GM12878 (cell line): Measurements from ENCODE around the gene PRRC1. TPM values are rescaled to one million over a fixed set of nuclear protein-coding genes. Genes with fewer than 3 reads are reported as not detected.

Experiments
- ATAC-seq: fragments of 200-7000 bp; cut with Tn5 transposase; 3 replicates; pipeline ENCODE4 v1.9.1; 2020; ENCODE audit warnings: mild to moderate bottlenecking, moderate library complexity
- BruUV-seq: library from RNA; stranded (reverse); fragments of 400-500 nt; replicated peaks from 2 replicates; lab custom pipeline; 2021; lab: Mats Ljungman, UMichigan
- CTCF ChIA-PET: fragments of 300-600 bp; sonication (Branson Sonifier 250); formaldehyde crosslinking; extraction: SDS; loops from one replicate; lab custom pipeline; 2021; ENCODE audit warnings: inconsistent platforms; lab: Yijun Ruan, JAX
- POLR2A ChIA-PET: fragments of 350-600 bp; formaldehyde crosslinking; extraction: SDS; loops from one replicate; lab custom pipeline; 2021; ENCODE audit warnings: inconsistent platforms; lab: Charles Lee
- RAD21 ChIA-PET: fragments of 300-600 bp; sonication (Branson Sonifier 250); formaldehyde crosslinking; loops from one replicate; lab custom pipeline; 2023; ENCODE audit warnings: antibody characterized with exemption; ENCODE audit not compliant: unreplicated experiment; lab: Charles Lee
- SMC1A ChIA-PET: fragments of 300-600 bp; sonication (Branson Sonifier 250); formaldehyde crosslinking; loops from one replicate; lab custom pipeline; 2023; ENCODE audit not compliant: unreplicated experiment, uncharacterized antibody; lab: Charles Lee
- DNase-seq: peaks from one replicate; pipeline ENCODE4 v3.0.0-alpha.2; 2011; ENCODE audit warnings: low read depth, low spot score
- FAIRE-seq: peaks from 3 replicates; lab custom pipeline; 2011; peaks lifted over from hg19 to GRCh38; lab: Jason Lieb, UNC
- H2AFZ ChIP-seq: 2 replicates; pipeline ENCODE4 v1.6.0; 2011; ENCODE audit warnings: low read depth, low read length, control low read depth; ENCODE audit not compliant: control insufficient read depth
- H3K27ac ChIP-seq: 2 replicates; pipeline ENCODE4 v1.5.1; 2011; ENCODE audit warnings: control low read depth; ENCODE audit not compliant: control insufficient read depth, insufficient read depth
- H3K27me3 ChIP-seq, 2 experiments: replicated peaks in 1 of 2; 2 replicates each; pipeline versions ENCODE4 v1.6.0 to v1.6.1; 2011; ENCODE audit warnings: low read length in 1 of 2; ENCODE audit not compliant: control insufficient read depth in 2 of 2, insufficient read depth in 2 of 2
- H3K36me3 ChIP-seq, 2 experiments: 2 replicates each; pipeline ENCODE4 v1.5.1; 2011; ENCODE audit warnings: low read length in 1 of 2; ENCODE audit not compliant: control insufficient read depth in 2 of 2, insufficient read depth in 2 of 2
- H3K4me1 ChIP-seq: 2 replicates; pipeline ENCODE4 v1.6.1; 2011; ENCODE audit warnings: mild to moderate bottlenecking, low read length, moderate library complexity, mixed read lengths; ENCODE audit not compliant: control insufficient read depth, insufficient read depth
- H3K4me2 ChIP-seq: 2 replicates; pipeline ENCODE4 v1.6.0; 2011; ENCODE audit warnings: control low read depth; ENCODE audit not compliant: control insufficient read depth, insufficient read depth
- H3K4me3 ChIP-seq: fragments of 200-600 bp; sonication (generic); 2 replicates; pipeline ENCODE4 v1.5.1; 2016
- H3K79me2 ChIP-seq: 2 replicates; pipeline ENCODE4 v1.6.0; 2011; ENCODE audit warnings: low read length; ENCODE audit not compliant: control insufficient read depth, insufficient read depth
- H3K9ac ChIP-seq: 2 replicates; pipeline ENCODE4 v1.8.0; 2011; ENCODE audit warnings: low read length, control low read depth, mixed read lengths; ENCODE audit not compliant: control insufficient read depth, insufficient read depth
- H3K9me3 ChIP-seq: replicated peaks from 3 replicates; pipeline ENCODE4 v1.5.1; 2011; ENCODE audit warnings: mild to moderate bottlenecking, low read length; ENCODE audit not compliant: control insufficient read depth, insufficient read depth
- H4K20me1 ChIP-seq: 2 replicates; pipeline ENCODE4 v1.6.0; 2011; ENCODE audit not compliant: control insufficient read depth, insufficient read depth
- BACH1 ChIP-seq: fragments of 450-650 bp; IDR thresholded peaks from 2 replicates; pipeline ENCODE4 v1.6.1; 2017; ENCODE audit warnings: mild to moderate bottlenecking, borderline replicate concordance
- CHD2 ChIP-seq: IDR thresholded peaks from 2 replicates; pipeline ENCODE4 v1.6.1; 2011; ENCODE audit warnings: low read depth, low read length, improper control_type of control experiment, borderline replicate concordance
- EP300 ChIP-seq, 2 experiments: fragments of 150-350 bp in 1 of 2; IDR thresholded peaks; 2 replicates each; pipeline ENCODE4 v1.6.1; 2011 to 2012; ENCODE audit warnings: low read depth in 2 of 2, low read length in 2 of 2, borderline replicate concordance in 1 of 2, improper control_type of control experiment in 1 of 2, inconsistent platforms in 1 of 2; ENCODE audit not compliant: control insufficient read depth in 1 of 2
- LARP7 ChIP-seq: fragments of 450-650 bp; IDR thresholded peaks from 2 replicates; pipeline ENCODE4 v1.6.1; 2017; ENCODE audit warnings: mild to moderate bottlenecking
- MEF2B ChIP-seq: fragments of 450-650 bp; IDR thresholded peaks from 2 replicates; pipeline ENCODE4 v1.6.1; 2018; ENCODE audit warnings: mild to moderate bottlenecking, moderate library complexity; ENCODE audit not compliant: partially characterized antibody, poor library complexity, severe bottlenecking
- MYB ChIP-seq: fragments of 150-350 bp; IDR thresholded peaks from 2 replicates; pipeline ENCODE4 v1.6.1; 2014; ENCODE audit warnings: mild to moderate bottlenecking, low read depth, low read length, borderline replicate concordance
- WGBS: methylation state at CpG from one replicate; pipeline ENCODE4 v1.1.6; 2016; ENCODE audit warnings: low lambda C conversion rate; ENCODE audit not compliant: insufficient replicate concordance, insufficient coverage; ENCODE audit errors: missing lambda C conversion rate; 5-methylcytosine and 5-hydroxymethylcytosine counted together
- in situ Hi-C: fragments of 300-500 bp; cut with MboI; formaldehyde crosslinking; loops from 9 replicates; pipeline ENCODE4 v1.14.3; 2018; ENCODE audit warnings: mixed read lengths
- intact Hi-C: fragments of 100-400 bp; cut with micrococcal nuclease; formaldehyde crosslinking; loops from one replicate; pipeline ENCODE4 v1.14.2; 2022; ENCODE audit not compliant: unreplicated experiment
- polyA plus RNA-seq, 11 experiments: library from polyadenylated mRNA; depleted of rRNA in 4 of 11; unstranded in 6 of 11; stranded (reverse) in 5 of 11; fragments of >200 nt; fragmentation: Nextera tagmentation in 4 of 11; fragmentation: Illumina TruSeq in 1 of 11; extraction: Ambion mirVana in 4 of 11; extraction: Trizol in 1 of 11; gene quantifications; 1 replicate in 1 of 11; 2 replicates in 10 of 11; pipeline versions ENCODE4 v1.2.1 to v1.2.3, GENCODE V29; 2011 to 2016; ENCODE audit warnings: inconsistent platforms in 2 of 11, missing spikeins in 2 of 11, low read depth in 1 of 11
- total RNA-seq, 4 experiments: library from RNA; depleted of rRNA in 3 of 4; stranded (reverse); fragments of >200 nt in 3 of 4; fragmentation: Illumina TruSeq in 1 of 4; extraction: Trizol in 1 of 4; gene quantifications; 2 replicates each; pipeline versions ENCODE4 v1.2.1 to v1.2.3, GENCODE V29; 2013 to 2021
- TF ChIP-seq, protein P1 (sequence below): fragments of 450-650 bp; IDR thresholded peaks from 2 replicates; pipeline ENCODE4 v1.6.1; 2016; ENCODE audit warnings: mild to moderate bottlenecking
- TF ChIP-seq, protein P2 (sequence below): fragments of 450-650 bp; IDR thresholded peaks from 2 replicates; pipeline ENCODE4 v1.6.1; 2017; ENCODE audit warnings: low read depth, mild to moderate bottlenecking, moderate library complexity
- TF ChIP-seq, protein P3 (sequence below): fragments of 450-650 bp; IDR thresholded peaks from 2 replicates; pipeline ENCODE4 v1.6.1; 2014; ENCODE audit warnings: mild to moderate bottlenecking
- TF ChIP-seq, protein P4 (sequence below): fragments of 450-650 bp; IDR thresholded peaks from 2 replicates; pipeline ENCODE4 v1.6.1; 2017; ENCODE audit warnings: mild to moderate bottlenecking, moderate library complexity

The PRRC1 gene
- total and polyA plus RNA-seq, 10 of the 15 experiments (the other 5 are each of a cell fraction or from before 2014, with no cell fraction given) = 19.0 to 54.5 (median 31.0) TPM

DNA sequence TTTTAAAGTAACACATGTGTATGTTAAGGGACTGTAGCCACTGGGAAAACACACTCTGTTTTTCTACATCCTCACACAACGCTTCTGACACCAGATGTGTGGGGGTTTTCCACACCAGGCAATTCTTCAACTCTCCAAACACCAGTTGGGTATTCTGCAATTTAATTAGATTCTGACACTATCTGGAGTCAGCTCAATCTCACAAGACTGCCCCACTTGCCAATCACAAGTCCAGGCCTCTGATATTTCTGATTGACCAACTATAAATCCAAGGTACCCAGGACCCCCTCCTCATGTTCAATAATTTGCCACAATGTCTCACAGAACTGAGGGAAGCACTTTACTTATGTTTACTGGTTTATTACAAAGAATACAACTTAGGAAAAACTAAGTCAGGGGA, 70.9 kb downstream of the PRRC1 start:
- H3K27ac ChIP-seq = no peak overlapping the region
- H3K27me3 ChIP-seq = no peaks in the 10 kb centered on the region
- H4K20me1 ChIP-seq = no peaks in the 10 kb centered on the region
- SMC1A ChIA-PET = interaction anchor here (0.5 to 7.2 kb wide), 12 partner anchors 9 to 490 kb away, joined by 3 to 177 read pairs (median 4); no protein-coding TSS in a partner anchor
- no peaks in the 10 kb centered on the region for H3K79me2 ChIP-seq
- no peaks in the 10 kb centered on the region for H3K36me3 ChIP-seq
- RAD21 ChIA-PET = interaction anchor here (0.6 to 9.1 kb wide), 6 partner anchors 11 to 494 kb away, joined by 3 to 249 read pairs (median 8); no protein-coding TSS in a partner anchor
- DNase-seq (no peak), ATAC-seq (peak; percentile 25), FAIRE-seq (no peak)
- H2AFZ ChIP-seq = no peak overlapping the region
- H3K4me1 ChIP-seq = peaks cover 35% of the 10 kb centered on the region
- TSS peak; percentile 77 for BruUV-seq
- intact Hi-C loops (no loop called here), in situ Hi-C loops (no loop called here)
- WGBS = 0% methylated on average over 1 of the region's 1 CpG
- no peak overlapping the region for H3K4me2 ChIP-seq
- H3K4me3 ChIP-seq = no peak overlapping the region
- POLR2A ChIA-PET = interaction anchor here (3.5 to 6.6 kb wide), 2 partner anchors 16 to 21 kb away, joined by 13 to 65 read pairs; no protein-coding TSS in a partner anchor
- H3K9ac ChIP-seq = no peak overlapping the region
- CTCF ChIA-PET = interaction anchor here (0.7 to 7.2 kb wide), 5 partner anchors 12 to 320 kb away, joined by 3 to 104 read pairs (median 3); no protein-coding TSS in a partner anchor
- H3K9me3 ChIP-seq = no peaks in the 10 kb centered on the region
- TF ChIP-seq MEF2B (peak; percentile 27), LARP7 (no peak), EP300 (IDR thresholded peaks at IDR 0.05; ENCODE audit: borderline replicate concordance in 1 of 2, control insufficient read depth in 1 of 2, low read depth in 2 of 2, low read length in 2 of 2) (peak; percentile 37 to 45; a peak in 2 of 4 replicates), CHD2 (peak; percentile 47; the same call in 1 of the 2 replicates), MYB (0 out of 2 replicates have a peak, but pooled peaks have one; percentile 32), BACH1 (no peak)
- TF ChIP-seq, protein P1, sequence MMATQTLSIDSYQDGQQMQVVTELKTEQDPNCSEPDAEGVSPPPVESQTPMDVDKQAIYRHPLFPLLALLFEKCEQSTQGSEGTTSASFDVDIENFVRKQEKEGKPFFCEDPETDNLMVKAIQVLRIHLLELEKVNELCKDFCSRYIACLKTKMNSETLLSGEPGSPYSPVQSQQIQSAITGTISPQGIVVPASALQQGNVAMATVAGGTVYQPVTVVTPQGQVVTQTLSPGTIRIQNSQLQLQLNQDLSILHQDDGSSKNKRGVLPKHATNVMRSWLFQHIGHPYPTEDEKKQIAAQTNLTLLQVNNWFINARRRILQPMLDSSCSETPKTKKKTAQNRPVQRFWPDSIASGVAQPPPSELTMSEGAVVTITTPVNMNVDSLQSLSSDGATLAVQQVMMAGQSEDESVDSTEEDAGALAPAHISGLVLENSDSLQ = peak; percentile 50; the same call in 1 of the 2 replicates
- TF ChIP-seq, protein P2, sequence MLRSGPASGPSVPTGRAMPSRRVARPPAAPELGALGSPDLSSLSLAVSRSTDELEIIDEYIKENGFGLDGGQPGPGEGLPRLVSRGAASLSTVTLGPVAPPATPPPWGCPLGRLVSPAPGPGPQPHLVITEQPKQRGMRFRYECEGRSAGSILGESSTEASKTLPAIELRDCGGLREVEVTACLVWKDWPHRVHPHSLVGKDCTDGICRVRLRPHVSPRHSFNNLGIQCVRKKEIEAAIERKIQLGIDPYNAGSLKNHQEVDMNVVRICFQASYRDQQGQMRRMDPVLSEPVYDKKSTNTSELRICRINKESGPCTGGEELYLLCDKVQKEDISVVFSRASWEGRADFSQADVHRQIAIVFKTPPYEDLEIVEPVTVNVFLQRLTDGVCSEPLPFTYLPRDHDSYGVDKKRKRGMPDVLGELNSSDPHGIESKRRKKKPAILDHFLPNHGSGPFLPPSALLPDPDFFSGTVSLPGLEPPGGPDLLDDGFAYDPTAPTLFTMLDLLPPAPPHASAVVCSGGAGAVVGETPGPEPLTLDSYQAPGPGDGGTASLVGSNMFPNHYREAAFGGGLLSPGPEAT = peak; percentile 40; the same call in 1 of the 2 replicates
- TF ChIP-seq, protein P3, sequence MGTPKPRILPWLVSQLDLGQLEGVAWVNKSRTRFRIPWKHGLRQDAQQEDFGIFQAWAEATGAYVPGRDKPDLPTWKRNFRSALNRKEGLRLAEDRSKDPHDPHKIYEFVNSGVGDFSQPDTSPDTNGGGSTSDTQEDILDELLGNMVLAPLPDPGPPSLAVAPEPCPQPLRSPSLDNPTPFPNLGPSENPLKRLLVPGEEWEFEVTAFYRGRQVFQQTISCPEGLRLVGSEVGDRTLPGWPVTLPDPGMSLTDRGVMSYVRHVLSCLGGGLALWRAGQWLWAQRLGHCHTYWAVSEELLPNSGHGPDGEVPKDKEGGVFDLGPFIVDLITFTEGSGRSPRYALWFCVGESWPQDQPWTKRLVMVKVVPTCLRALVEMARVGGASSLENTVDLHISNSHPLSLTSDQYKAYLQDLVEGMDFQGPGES = no peak
- TF ChIP-seq, protein P4, sequence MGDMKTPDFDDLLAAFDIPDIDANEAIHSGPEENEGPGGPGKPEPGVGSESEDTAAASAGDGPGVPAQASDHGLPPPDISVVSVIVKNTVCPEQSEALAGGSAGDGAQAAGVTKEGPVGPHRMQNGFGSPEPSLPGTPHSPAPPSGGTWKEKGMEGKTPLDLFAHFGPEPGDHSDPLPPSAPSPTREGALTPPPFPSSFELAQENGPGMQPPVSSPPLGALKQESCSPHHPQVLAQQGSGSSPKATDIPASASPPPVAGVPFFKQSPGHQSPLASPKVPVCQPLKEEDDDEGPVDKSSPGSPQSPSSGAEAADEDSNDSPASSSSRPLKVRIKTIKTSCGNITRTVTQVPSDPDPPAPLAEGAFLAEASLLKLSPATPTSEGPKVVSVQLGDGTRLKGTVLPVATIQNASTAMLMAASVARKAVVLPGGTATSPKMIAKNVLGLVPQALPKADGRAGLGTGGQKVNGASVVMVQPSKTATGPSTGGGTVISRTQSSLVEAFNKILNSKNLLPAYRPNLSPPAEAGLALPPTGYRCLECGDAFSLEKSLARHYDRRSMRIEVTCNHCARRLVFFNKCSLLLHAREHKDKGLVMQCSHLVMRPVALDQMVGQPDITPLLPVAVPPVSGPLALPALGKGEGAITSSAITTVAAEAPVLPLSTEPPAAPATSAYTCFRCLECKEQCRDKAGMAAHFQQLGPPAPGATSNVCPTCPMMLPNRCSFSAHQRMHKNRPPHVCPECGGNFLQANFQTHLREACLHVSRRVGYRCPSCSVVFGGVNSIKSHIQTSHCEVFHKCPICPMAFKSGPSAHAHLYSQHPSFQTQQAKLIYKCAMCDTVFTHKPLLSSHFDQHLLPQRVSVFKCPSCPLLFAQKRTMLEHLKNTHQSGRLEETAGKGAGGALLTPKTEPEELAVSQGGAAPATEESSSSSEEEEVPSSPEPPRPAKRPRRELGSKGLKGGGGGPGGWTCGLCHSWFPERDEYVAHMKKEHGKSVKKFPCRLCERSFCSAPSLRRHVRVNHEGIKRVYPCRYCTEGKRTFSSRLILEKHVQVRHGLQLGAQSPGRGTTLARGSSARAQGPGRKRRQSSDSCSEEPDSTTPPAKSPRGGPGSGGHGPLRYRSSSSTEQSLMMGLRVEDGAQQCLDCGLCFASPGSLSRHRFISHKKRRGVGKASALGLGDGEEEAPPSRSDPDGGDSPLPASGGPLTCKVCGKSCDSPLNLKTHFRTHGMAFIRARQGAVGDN = no peak; the same call in none of the 2 replicates
